ENCODE data around the gene PTPRN2.

Gene PTPRN2

GRCh38 chr7:158140538-158141220, 446.9 kb downstream of the PTPRN2 start:
- TF ChIP-seq CTCF (IDR thresholded peaks at IDR 0.05; ENCODE audit: insufficient read depth, missing control alignments), result no peak
- no peak for DNase-seq (ENCODE audit: insufficient read length, low spot score)
- no peak for FAIRE-seq

DNA sequence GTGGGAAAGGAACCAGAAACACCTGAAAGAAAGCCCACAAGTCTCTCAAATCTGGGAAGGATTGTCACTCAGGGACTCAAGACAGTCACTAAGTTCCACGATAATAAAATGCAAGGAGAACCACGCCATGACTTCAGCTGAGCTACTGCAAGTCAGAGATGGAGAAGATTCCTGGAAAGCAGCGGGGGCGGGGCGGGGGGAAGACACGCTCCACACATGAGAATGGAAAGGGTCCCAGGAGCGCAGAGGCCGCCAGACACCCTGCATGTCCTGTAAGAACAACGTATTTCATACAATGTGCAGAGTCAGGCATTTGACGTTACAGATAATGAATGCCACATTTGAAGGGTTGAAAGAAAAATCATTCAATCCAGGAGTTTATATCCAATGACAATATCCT, 448.1 kb downstream of the PTPRN2 start:
- no peak for FAIRE-seq
- DNase-seq (ENCODE audit: insufficient read length, low spot score), result no peak
- no peak for TF ChIP-seq CTCF (IDR thresholded peaks at IDR 0.05; ENCODE audit: insufficient read depth, missing control alignments)

DNA sequence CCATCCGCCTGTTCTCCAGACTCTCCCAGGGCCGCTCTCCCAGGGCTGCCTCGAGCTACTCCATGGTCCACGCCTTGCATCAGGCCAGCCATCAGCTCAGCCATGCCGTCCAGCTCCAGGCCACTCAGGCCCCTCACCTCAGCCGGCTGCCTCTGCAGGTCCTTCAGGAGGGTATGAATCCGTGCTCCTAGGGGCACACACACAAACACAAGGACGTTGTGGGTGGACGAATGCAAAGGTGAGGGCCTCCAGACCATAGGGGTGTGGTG, 449.4 kb downstream of the PTPRN2 start:
- no peak for FAIRE-seq
- no peak for TF ChIP-seq CTCF (IDR thresholded peaks at IDR 0.05; ENCODE audit: insufficient read depth, missing control alignments)

DNA sequence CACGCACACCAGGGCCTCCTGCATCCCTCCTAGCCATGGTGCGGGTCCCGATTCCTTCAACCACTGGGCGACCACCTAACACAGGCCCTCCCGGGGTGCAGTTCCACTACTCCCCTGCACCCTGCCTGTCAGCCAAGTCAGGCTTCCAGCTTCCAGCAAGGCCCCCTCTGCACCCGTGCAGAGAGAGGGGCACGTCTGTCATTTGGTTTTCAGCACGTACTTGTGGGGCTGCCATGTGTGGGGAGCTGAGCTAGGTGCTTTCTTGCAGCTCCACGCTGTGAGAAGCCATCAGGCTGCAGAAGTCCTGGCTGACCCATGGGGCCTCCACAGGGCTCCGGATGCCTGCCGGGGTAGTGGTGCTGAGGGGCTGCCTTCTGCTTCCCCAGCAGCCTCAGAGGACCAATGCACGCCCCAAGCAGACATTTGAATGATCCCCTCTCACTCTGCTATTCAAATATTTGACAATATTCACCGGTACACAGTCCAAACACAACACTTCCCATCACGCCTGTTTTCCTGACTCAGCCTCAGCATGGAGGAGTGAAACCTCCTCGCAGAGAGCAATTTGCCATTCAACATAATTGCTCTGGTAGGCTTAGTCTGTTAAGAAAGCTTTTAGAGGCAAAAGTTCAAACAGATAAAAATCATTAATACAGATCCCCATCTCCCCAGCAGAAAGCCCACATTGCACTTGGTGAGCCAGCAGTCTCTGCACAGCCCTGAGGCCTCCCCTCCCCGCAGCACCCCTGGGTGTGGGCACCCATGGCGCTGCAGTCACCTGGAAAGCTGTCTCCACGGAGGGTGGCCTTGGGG, 449.9 kb downstream of the PTPRN2 start:
- DNase-seq (ENCODE audit: insufficient read length, low spot score), result no peak
- FAIRE-seq, result no peak
- TF ChIP-seq CTCF (IDR thresholded peaks at IDR 0.05; ENCODE audit: insufficient read depth, missing control alignments), result no peak

More for the DNA sequence above, 449.4 kb downstream of the PTPRN2 start:
- no peak for DNase-seq (ENCODE audit: insufficient read length, low spot score)

- no peak for FAIRE-seq
- TF ChIP-seq CTCF (IDR thresholded peaks at IDR 0.05; ENCODE audit: insufficient read depth, missing control alignments), result no peak
- DNase-seq (ENCODE audit: insufficient read length, low spot score), result no peak
Observed at GRCh38 chr7:158135931-158136330, 451.7 kb downstream of the PTPRN2 start.

DNA sequence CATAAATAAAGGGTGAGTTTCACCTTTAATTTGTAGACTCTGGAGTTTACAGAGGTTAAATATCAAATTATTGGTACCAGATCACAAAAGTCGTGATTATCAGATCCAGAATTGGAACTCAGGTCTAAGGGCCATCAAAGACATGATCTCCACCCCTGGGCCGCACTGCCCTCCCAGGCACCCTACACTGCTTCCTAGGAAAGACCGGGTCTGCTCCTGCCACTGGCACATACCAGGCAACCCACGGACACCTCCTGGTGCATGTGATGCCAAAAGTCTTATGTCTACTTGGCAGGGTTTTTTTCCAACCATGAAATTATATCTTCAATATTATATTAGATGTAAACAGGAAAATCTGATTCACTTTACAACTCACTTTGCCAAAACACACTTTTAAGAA, 452.8 kb downstream of the PTPRN2 start:
- no peak for FAIRE-seq
- TF ChIP-seq CTCF (IDR thresholded peaks at IDR 0.05; ENCODE audit: insufficient read depth, missing control alignments), result no peak

More for the DNA sequence above, 452.8 kb downstream of the PTPRN2 start:
- no peak for DNase-seq (ENCODE audit: insufficient read length, low spot score)
